Right atrium auricular region (tissue), 2 donors: ENCODE data around the gene TAF1. TPM values are rescaled to one million over a fixed set of nuclear protein-coding genes. Genes with fewer than 3 reads are reported as not detected.

ENCODE experiments used
- DNase-seq: peaks from one replicate; pipeline ENCODE4 v3.0.0-alpha.2; 2019; ENCODE audit warnings: low spot score
- H3K27ac ChIP-seq, 2 donors: fragments of 200-600 bp; sonication (generic); 1 replicate in 1 of 2; 2 replicates in 1 of 2; pipeline ENCODE4 v1.5.1; 2016 to 2019
- H3K27me3 ChIP-seq, 2 donors: fragments of 200-600 bp; sonication (generic); one replicate each; pipeline versions ENCODE4 v1.5.1 to v1.6.0; 2017 to 2019
- H3K36me3 ChIP-seq: fragments of 200-600 bp; sonication (generic); one replicate; pipeline ENCODE4 v1.5.1; 2016
- H3K4me1 ChIP-seq, 2 donors: fragments of 200-600 bp; sonication (generic); one replicate each; pipeline versions ENCODE4 v1.5.1 to v1.6.0; 2017 to 2019
- H3K4me3 ChIP-seq, 2 donors: fragments of 200-600 bp; sonication (generic); 1 replicate in 1 of 2; 2 replicates in 1 of 2; pipeline ENCODE4 v1.5.1; 2017 to 2019; ENCODE audit warnings: mild to moderate bottlenecking in 1 of 2, moderate library complexity in 1 of 2
- H3K9me3 ChIP-seq, 2 donors: fragments of 200-600 bp; sonication (generic); one replicate each; pipeline ENCODE4 v1.5.1; 2019
- CTCF ChIP-seq, 2 donors: fragments of 200-600 bp; sonication (generic); IDR thresholded peaks; one replicate each; pipeline ENCODE4 v1.5.1; 2019; ENCODE audit warnings: antibody characterized with exemption in 2 of 2
- total RNA-seq, 2 donors: library from RNA; depleted of rRNA; stranded (reverse); fragments of >200 nt; gene quantifications; one replicate each; pipeline ENCODE4 v1.1.0, GENCODE V29; 2016

Gene TAF1
- total RNA-seq, 2 donors from 2014 or later: 17.9 to 19.1 TPM

- Histone ChIP-seq H3K9me3 (no peaks in the 10 kb centered on the region), H3K4me3 (no peak overlapping the region), H3K27me3 (no peaks in the 10 kb centered on the region), H3K36me3 (no peaks in the 10 kb centered on the region), H3K27ac (no peak overlapping the region), H3K4me1 (no peaks in the 10 kb centered on the region)
- no peak for DNase-seq
- TF ChIP-seq CTCF (IDR thresholded peaks at IDR 0.05): no peak
Observed at GRCh38 chrX:71475785-71476540, 109.8 kb downstream of the TAF1 start.

GRCh38 chrX:71482228-71482958 lies 116.2 kb downstream of the TAF1 start:
- no peak for DNase-seq
- no peaks in the 10 kb centered on the region for H3K9me3 ChIP-seq
- TF ChIP-seq CTCF (IDR thresholded peaks at IDR 0.05): no peak
- H3K27me3 ChIP-seq: no peaks in the 10 kb centered on the region
- H3K27ac ChIP-seq: no peak overlapping the region
- no peaks in the 10 kb centered on the region for H3K36me3 ChIP-seq
- H3K4me1 ChIP-seq: no peaks in the 10 kb centered on the region
- H3K4me3 ChIP-seq: no peak overlapping the region

GRCh38 chrX:71487814-71488213 lies 121.7 kb downstream of the TAF1 start:
- Histone ChIP-seq H3K36me3 (no peaks in the 10 kb centered on the region), H3K27ac (no peak overlapping the region), H3K9me3 (no peaks in the 10 kb centered on the region), H3K27me3 (no peaks in the 10 kb centered on the region), H3K4me3 (no peak overlapping the region), H3K4me1 (no peaks in the 10 kb centered on the region)
- no peak for TF ChIP-seq CTCF (IDR thresholded peaks at IDR 0.05)
- no peak for DNase-seq

GRCh38 chrX:71489540-71489939 lies 123.4 kb downstream of the TAF1 start:
- Histone ChIP-seq H3K4me3 (no peak overlapping the region), H3K27me3 (no peaks in the 10 kb centered on the region), H3K36me3 (no peaks in the 10 kb centered on the region), H3K27ac (no peak overlapping the region), H3K4me1 (no peaks in the 10 kb centered on the region), H3K9me3 (no peaks in the 10 kb centered on the region)
- TF ChIP-seq CTCF (IDR thresholded peaks at IDR 0.05): no peak
- DNase-seq: no peak

- no peak for TF ChIP-seq CTCF (IDR thresholded peaks at IDR 0.05)
- Histone ChIP-seq H3K27ac (peak overlapping the region; percentile 12 to 46), H3K9me3 (no peaks in the 10 kb centered on the region), H3K4me3 (peak overlapping the region; percentile 47 to 57), H3K36me3 (no peaks in the 10 kb centered on the region), H3K4me1 (no peaks in the 10 kb centered on the region), H3K27me3 (no peaks in the 10 kb centered on the region)
- peak; percentile 60 for DNase-seq
Observed at GRCh38 chrX:71492231-71493065, 126.3 kb downstream of the TAF1 start.
